ENCODE data around the gene SCGB2A2.

Gene SCGB2A2

DNA sequence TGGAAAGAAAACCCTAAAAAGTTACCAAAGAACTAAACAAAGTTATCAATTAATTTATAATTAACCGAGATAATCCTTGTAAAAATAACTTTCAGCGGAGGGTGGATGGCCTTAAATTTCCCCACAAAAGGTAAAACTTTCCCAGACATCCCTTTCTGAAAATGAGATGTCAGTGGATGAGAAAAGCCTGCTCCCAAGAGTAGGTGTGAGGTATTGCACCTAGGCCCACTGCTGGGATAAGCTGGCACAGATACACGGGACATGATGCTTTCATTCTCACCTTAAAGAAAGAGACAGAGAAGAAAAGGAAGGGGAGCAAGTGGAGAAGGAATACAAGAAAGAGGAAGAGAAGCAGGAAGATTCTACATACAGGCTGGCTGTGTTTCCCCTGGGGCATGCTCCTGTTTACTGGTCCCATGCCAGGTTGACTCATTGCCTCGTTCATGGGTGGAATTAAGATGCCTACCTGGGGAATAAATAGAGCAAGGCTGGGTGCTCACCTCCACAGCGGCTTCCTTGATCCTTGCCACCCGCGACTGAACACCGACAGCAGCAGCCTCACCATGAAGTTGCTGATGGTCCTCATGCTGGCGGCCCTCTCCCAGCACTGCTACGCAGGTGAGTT is at the start of gene SCGB2A2:
TSS of gene SCGB2A2 (plus strand) at position 505 of the 625 bp plus-strand sequence. CDS start at position 564, 59 bp downstream.
- no peak for DNase-seq

DNA sequence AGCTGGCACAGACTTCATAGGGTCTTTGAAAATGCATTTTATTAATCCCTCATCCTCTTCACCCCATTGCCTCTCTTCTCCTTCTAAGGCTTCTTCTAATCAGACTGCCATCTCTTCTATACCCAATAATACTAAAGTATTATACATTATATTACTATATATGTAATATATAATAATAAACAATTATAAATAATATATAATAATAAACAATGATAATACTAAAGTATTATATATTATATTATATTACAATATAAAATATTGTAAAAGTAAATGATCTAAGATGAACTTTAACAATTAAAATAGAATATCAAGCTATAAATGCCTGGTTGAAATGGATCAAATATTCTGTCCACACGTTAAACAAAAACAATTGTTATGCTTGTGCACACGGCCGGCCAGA is 48.5 kb upstream of the SCGB2A2 start:
- DNase-seq, result no peak

DNA sequence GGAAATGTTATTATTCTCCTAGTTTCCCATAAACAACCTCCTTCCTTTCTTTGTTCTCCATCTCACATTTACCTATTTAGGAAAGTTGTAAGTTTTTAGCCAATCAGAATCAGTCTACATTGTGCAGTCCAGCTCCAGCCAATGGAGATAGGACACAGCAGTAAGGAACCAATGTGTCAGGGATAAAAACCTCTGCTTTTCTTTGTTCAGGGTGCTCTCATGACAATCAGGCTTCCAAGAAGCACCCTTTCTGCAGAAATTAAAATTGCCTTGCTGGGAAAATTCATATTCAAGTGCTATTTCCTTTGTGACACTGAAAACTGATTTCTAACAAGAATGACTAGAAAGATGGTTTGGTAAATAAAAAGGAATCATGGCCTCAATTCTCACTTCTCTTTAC is 46.9 kb upstream of the SCGB2A2 start:
- no peak for DNase-seq

DNA sequence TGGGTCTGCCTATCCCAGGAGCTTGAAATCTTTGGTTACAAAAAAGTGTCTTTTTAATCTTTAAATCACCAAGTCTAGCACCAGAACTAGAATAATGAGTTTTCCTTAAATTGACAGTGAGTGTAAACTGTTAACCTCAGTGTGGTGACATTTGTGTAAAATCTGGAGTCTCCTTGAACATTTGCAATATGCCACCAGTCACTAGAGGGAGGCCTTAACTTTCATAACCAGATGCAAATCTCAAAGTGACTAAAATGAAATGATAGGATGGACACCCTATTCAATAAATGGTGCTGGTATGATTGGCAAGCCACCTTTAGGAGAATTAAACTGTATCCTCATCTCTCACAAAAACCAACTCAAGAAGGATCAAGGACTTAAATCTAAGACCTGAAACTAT is 36.2 kb upstream of the SCGB2A2 start:
- no peak for DNase-seq

DNA sequence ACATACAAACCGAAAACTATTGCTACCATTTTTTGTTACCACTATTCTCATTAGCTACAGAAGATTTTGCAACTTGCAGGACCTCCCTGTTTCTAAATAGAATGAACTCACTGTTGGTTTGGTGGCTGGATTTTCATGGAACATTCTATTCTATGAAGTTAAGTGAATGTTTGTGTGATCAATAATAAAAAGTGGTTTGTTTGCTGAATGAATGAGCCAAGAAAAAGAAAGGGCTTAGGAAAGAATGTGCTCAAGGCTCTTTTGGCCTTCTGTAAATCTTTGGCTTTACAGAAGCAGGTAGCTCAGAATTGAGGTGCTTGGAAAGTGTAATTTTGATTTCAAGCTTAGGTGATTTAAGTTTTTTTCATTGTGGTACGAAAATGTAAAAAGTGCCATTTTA is 33.8 kb upstream of the SCGB2A2 start:
- no peak for DNase-seq

DNA sequence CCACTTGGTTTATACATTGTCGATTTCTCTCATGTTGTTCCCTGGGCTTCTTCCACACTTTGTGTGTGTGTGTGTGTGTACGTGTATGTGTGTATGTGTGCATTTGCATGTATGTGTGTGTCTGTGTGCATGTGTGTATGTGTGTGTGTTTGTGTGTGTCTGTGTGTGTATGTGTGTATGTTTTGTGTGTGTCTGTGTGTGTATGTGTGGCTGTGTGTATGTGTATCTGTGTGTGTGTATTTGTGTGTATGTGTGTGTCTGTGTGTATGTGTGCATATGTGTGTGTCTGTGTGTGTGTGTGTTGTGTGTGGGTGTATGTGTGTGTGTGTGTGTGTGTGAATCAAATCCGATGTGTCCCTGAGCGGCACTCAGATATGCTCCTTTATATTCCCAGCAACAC is 32.5 kb upstream of the SCGB2A2 start:
- no peak for DNase-seq

DNA sequence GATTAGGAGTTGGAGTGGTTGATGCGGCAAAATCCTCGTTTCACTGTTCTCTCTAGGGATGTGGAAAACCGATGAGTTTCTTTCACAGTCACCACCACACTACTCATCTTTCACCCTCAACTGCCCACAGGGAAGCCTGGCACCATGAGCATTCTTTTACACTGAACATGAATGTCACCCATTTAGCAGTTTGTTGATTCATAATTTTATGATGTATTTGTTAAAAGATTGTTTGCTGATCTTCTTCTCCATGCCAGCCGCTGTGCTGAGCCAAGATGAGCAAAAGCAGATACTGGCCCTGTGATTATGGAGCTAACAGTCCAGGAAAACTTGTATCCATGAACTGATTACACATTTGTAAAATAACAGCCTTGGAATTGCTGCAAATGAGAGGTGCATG is 31.8 kb upstream of the SCGB2A2 start:
- no peak for DNase-seq

DNA sequence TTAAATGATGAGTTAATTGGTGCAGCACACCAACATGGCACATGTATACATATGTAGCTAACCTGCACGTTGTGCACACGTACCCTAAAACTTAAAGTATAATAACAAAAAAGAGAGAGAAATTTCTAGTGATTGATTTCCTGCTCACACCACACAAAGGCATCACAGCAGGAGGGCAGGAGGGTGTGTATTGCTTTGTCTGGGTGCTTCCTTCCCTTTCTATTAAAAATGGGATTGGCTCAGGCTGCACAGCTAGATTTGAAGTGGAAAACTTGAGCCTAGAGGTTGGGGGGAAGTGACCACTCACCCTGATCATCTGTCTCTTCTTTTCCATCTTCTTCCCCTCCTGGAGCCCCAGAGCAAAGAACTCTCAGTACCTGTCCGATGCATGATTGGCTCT is 28.9 kb upstream of the SCGB2A2 start:
- DNase-seq, result no peak

DNA sequence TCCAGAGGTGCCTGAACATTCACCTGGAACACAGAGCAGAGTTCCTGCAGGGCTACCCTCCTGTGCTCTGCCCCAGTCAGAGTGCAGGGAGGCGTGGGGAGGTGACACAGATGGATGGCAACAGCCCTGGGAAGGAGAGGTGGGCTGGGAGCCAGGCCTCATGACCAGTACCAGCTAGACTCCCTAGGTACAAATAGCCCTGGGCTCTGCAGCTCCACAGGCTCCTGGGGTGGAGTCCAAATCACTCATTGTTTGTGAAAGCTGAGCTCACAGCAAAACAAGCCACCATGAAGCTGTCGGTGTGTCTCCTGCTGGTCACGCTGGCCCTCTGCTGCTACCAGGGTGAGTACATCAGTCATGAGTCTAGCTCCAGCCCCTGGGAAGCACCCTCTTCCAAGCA is 27.9 kb upstream of the SCGB2A2 start, which contains the start of gene SCGB1D2:
TSS of gene SCGB1D2 (plus strand) at position 219 of the 400 bp plus-strand sequence. CDS start at position 288, 69 bp downstream.
- DNase-seq, result no peak

DNA sequence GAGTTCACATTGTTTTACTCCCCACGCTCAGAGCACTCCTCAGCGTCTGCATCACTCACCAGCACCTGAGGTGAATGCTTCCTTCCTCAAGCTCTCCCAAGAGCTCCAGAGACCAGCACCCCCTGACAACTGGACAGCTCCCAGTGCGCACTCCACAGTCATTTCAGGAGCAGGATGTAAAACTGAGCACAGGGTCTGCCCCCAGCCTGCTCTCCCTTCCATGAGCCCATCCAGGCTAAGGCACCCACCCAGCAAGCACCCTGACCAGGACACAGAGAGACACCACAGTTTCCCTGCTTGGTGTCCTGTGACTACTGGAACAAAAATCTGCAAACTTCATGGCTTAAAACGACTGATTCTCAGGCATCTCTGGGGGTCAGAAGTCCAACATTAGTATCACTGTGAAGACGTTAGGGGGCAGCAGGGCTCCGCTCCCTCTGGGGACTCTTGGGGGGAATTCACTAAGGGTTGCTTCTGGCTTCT is 24.6 kb upstream of the SCGB2A2 start:
- peak; percentile 54 for DNase-seq

DNA sequence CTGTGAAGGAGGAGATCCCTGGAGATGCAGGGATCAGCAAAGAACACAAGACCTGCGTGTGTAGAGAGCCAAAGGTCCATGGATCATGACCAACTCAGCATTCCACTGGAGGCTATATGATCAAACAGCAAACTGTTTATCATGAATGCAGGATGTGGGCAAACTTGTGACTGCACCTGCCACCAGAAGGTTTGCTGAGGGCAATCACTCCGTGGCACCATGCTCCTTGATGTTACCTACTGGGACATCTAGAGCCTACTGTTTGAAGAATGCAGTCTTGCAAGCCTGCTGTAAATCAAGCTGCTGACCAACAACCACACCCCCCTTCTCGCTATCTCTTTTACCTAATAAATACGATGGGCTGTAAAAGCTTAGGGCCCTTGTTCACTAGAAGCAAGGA is 18.3 kb upstream of the SCGB2A2 start:
- no peak for DNase-seq

DNA sequence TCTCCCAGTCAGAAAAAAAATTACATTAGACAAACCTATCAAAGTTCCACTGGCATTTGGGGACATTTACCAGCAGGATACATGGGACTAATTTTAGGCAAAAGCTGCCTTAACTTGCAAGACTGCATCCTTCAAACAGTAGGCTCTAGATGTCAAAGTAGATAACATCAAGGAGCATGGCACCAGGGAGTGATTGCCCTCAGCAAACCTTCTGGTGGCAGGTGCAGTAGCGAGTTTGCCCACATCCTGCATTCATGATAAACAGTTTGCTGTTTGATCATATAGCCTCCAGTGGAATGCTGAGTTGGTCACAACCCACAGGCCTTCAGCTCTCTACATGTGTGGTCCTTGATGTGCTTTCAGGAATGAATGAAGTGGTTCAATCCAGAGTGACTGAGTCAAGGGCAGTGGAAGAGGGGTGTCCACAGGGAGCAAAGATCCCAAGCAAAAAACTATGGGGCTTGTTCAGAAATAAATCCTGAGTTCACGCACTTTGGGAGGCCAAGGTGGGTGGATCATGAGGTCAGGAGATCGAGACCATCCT is 15.9 kb upstream of the SCGB2A2 start:
- no peak for DNase-seq

DNA sequence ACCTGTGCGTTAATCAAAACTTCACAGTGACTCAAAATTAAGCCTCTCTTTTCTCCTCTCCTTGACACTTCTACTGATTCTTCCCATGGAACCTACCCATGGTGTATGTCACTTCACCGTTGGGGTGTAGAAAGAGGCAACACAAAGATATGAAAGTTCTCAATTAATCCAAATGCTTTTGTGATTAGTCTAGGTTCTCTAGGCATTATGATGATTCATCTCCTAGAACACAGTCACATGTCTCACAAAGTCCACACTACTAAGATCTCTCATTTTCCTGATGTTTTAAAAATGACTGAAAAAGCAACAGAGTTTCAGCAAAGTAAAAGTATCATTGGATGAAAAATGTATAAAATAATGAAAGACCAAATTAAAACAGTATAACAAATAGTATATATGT is 13.7 kb upstream of the SCGB2A2 start:
- no peak for DNase-seq

DNA sequence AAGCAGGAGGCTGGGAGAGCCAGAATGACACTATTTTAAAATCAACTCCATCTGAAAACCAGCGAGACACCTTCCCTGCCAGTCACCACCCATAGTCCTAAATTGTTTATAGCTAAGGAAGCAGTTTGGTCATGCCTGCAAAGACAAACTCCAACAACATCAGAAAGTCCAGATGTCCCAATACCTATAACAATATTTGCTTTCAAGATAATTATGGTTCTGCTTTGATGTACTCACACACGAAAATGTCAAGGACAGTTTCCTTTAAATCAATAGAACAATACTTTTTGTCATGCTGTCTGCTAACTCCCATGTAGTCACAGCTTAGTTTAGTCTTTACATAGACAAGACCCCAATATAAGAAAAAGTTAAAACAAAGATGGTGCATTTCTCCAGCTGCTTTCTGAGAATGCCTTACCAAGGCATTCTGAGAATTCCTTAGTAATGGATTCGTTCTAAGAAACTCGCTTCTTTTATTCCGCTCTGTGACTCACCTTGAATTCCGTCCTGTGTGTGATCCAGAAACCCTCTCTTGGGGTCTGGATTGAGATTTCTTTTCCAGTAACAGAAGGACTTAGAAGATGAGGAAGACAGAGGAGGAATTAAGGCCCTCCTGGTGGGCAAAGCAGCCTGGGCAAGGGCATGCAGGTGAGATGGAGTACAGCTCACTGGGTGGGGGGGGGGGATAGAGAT is 9.6 kb upstream of the SCGB2A2 start:
- DNase-seq, result no peak

DNA sequence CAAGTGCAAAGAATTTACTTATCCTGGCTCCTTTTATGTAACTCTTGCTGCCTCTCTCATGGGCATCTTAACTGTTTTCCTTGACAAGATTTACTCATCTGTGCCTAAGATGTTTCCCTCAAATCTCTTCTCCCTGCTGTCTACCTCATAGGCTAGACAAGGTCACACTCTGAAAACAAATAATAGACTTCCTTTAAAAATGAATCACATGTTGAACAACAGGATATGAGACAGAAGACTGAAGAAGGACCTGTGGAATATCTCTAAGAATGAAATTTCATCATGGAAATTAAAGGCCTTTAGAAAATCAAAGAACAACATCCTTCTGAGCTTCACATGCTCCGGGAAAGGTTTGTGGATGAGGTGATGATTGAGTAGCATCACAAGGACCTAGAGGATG is 6.0 kb upstream of the SCGB2A2 start:
- DNase-seq, result no peak

DNA sequence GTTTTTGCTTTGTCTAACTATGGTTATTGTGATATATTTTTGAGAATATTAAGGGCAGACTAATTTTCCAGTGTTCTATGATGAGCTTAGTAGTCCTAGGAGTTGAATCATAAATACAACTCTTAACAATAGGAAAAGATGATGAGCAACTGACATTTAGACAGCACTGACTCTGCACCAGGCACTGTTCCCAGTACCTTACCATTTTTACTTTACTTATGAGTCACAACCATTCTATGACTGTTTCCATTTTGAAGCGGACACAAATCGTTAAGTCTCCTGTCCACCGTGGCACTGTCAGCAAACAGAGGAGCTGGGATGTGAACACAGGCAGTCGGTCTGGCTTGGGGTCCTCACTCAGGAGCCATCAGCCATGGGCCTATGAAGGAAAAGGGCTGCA is 3.4 kb upstream of the SCGB2A2 start:
- DNase-seq, result no peak

DNA sequence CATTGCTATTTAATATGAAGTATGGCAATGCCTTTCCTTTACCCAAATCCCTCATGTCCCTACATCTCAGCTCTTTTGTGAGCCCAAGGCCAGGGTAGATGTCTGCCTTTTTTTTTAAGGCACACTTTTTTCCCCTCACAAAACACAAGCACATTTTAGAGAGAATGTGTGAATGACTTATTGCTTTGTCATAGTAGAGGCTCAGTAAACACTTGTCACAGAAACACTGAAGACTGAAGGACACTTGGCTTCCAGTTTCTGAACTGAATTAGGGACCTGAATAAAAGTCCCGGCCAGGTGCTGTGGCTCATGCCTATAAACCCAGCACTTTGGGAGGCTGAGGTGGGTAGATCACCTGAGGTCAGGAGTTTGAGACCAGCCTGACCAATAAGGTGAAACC is 2.9 kb upstream of the SCGB2A2 start:
- DNase-seq, result no peak

DNA sequence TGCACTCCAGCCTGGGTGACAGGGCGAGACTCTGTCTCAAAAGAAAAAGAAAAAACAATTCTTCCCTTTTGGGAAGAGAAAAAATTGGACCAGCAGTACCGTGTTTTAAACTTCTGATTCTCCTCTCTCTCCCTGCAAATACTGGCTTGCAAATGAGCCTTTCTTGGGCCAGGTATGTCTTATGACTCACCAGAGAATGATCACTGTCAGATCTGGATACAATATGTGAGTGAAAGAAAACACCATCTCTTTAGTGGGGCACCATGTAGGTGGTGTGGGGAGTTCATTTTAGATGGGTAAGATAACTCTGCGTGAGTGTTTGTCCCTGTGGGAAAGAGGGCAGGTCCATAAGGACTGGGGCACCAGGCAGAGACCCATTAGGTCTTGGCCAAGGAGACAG is 2.4 kb upstream of the SCGB2A2 start:
- no peak for DNase-seq

DNA sequence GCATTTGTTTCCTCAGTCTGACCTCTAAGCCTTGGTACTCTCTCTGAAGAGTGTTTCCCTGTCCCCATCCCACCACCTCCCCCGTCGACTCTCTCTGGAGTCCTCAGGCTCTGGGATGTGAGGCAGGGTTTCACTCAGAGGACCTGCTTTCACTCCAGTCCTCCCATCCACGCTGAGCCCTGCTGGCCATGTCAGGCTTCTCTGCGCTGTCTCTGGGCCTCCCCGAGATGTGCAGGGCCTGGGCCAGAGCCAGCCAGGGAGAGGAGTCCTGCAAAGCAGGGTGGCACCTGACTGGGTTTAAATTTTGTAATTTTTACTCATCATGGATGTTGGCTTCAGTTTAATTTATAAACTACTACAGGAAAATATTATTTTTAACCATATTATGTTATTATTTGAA is 3.3 kb downstream of the SCGB2A2 start:
- DNase-seq, result no peak

DNA sequence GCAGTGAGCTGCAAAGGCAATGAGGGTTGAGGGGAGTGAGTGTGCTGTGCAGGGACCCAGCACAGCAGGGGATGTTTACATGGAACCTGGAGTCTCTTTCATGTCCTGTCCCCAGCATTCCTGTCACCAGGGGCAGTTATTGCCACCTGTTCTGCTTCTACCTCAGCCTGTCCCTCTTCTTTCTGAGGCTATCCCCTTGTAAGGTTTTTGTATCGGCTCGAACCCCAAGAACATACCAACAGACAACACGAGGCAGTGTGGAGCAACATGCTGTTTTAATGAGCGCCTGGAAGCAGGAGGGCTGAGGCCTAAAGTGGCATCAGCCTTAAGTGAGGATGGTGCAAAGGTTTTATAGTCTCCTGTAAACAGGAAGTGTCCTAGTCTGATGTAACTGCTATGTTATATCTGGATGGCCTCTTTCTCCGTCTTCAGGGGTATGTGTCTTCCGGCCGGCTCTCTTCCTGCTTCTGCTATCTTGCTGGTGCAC is 3.9 kb downstream of the SCGB2A2 start:
- DNase-seq, result no peak

DNA sequence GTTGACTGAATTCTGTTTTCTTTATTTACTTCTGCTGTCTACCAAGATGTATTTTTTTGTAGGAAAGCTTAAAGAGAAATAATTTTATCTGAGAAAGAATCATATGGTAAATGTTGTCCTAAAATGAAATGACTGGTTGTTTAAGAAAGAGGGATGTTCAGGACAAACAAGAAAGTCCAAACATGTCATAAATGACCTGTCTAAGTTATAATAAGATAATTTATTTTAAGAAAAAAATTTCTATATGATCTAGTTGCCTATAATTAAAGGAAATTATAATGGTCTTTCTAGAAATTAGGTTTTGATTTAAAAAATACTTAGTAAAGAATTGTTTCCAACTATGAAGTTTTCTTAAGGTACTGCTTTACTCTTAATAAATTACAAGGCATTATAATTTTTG is 10.5 kb downstream of the SCGB2A2 start:
- DNase-seq, result no peak

DNA sequence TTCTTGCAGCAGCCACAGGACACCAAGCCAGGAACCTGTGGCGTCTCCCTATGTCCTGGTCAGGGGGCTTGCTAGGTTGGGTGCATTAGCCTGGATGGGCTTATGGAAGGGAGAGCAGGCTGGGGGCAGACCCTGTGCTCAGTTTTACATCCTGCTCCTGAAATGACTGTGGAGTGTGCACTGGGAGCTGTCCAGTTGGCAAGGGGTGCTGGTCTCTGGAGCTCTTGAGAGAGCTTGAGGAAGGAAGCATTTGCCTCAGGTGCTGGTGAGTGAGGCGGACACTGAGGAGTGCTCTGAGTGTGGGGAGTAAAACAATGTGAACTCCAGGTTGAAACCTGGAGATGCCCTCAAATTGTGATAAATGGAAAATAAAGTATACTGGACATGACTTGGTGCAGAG is 25.5 kb downstream of the SCGB2A2 start:
- DNase-seq, result no peak

DNA sequence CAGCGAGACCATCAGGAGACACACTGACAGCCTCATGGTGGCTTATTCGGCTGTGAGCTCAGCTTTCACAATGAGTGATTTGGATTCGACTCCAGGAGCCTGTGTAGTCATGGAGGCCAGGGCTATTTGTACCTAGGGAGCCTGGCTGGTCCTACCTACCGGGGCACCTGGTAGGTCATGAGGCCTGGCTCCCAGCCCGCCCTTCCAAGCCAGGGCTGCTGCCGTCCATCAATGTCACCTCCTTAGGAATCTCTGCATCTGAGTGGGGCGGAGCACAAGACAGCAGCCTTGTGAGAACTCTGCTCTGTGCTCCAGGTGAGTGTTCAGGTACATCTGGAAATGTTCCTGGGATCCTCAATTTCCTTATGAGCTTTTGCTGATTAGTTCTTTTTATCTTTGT is 29.0 kb downstream of the SCGB2A2 start, which contains the start of gene SCGB1D4:
TSS of gene SCGB1D4 (minus strand) at position 101 of the 400 bp plus-strand sequence. CDS start at position 36, 65 bp downstream.
- DNase-seq, result no peak

DNA sequence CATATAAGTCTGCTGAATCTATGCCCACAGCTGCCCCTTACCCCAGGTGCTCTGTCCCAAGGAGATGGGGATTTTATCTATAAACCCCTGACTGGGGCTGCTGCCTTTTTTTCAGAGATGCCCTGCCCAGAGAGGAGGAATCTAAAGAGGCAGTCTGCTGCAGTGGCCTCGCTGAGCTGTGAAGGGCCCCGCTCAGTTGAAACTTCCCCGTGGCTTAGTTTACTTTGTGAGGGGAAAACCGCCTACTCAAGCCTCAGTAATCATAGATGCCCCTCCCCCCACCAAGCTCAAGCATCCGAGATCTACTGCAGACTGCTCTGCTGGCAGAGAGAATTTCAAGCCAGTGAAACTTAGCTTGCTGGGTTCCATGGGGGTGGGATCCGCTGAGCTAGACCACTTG is 36.3 kb downstream of the SCGB2A2 start:
- DNase-seq, result no peak
